Fibroblast of mammary gland (primary cell): ENCODE measurements around the gene PARP15.
"Not testable (repeated sequence)": the region's sequence is repeated elsewhere in the genome, so short reads cannot be mapped to it uniquely, and the experiment has no call there.

Experiments used
- DNase-seq: peaks from one replicate; pipeline ENCODE4 v3.0.0-alpha.2; 2010; ENCODE audit warnings: low read depth
- H3K4me3 ChIP-seq: 2 replicates; pipeline ENCODE4 v1.5.1; 2011; ENCODE audit warnings: low read depth, mild to moderate bottlenecking, low read length, moderate library complexity; ENCODE audit not compliant: control insufficient read depth
- CTCF ChIP-seq: conservative IDR thresholded peaks from 2 replicates; pipeline ENCODE4 v1.5.1; 2011; ENCODE audit warnings: low read depth, low read length, inconsistent platforms; ENCODE audit not compliant: control insufficient read depth, insufficient read depth

The PARP15 gene

GRCh38 chr3:122679882-122680474, 102.5 kb downstream of the PARP15 start:
- peak; percentile 12 for DNase-seq
- peak overlapping the region; percentile 86 for H3K4me3 ChIP-seq
- TF ChIP-seq CTCF: no peak

GRCh38 chr3:122680475-122681283, 103.2 kb downstream of the PARP15 start, which contains the start of gene PARP14:
Gene PARP14 (plus strand): TSS chr3:122680839. CDS start chr3:122680884, 45 bp downstream.
- H3K4me3 ChIP-seq: peak within 1 kb of the TSS; percentile 86
- peak; percentile 0 for TF ChIP-seq CTCF
- DNase-seq: peak; percentile 62

GRCh38 chr3:122681284-122681973, 104.0 kb downstream of the PARP15 start:
- no peak for TF ChIP-seq CTCF
- peak; percentile 11 for DNase-seq
- peak overlapping the region; percentile 86 for H3K4me3 ChIP-seq

- TF ChIP-seq CTCF: no peak
- H3K4me3 ChIP-seq: peak overlapping the region; percentile 86
- DNase-seq: no peak
These were observed 104.5 kb downstream of the PARP15 start for GRCh38 chr3:122681974-122682409.

- DNase-seq, H3K4me3 ChIP-seq: not testable (repeated sequence)
These were observed 105.4 kb downstream of the PARP15 start for GRCh38 chr3:122682778-122683411.

- TF ChIP-seq CTCF: no peak
- DNase-seq: no peak
- H3K4me3 ChIP-seq: no peak overlapping the region
These were observed 109.8 kb downstream of the PARP15 start for GRCh38 chr3:122687298-122687697.
